GM06990 (cell line): ENCODE results near the gene E2F8.

Experiments used
- DNase-seq: peaks from one replicate; pipeline ENCODE4 v3.0.0-alpha.2; 2011; ENCODE audit not compliant: insufficient read length; ENCODE audit errors: extremely low read depth
- H3K27me3 ChIP-seq: replicated peaks from 2 replicates; pipeline ENCODE4 v1.6.0; 2011; ENCODE audit warnings: low read length; ENCODE audit not compliant: control insufficient read depth, insufficient read depth
- H3K36me3 ChIP-seq: 2 replicates; pipeline ENCODE4 v1.5.1; 2011; ENCODE audit warnings: low read length; ENCODE audit not compliant: control insufficient read depth, insufficient read depth
- H3K4me3 ChIP-seq: replicated peaks from 2 replicates; pipeline ENCODE4 v1.5.1; 2011; ENCODE audit warnings: low read depth, mild to moderate bottlenecking, control low read depth, low read length
- CTCF ChIP-seq: IDR thresholded peaks from 2 replicates; pipeline ENCODE4 v1.5.1; 2011; ENCODE audit warnings: low read length, control low read depth, mild to moderate bottlenecking, inconsistent platforms; ENCODE audit not compliant: insufficient read depth, poor library complexity, severe bottlenecking

The E2F8 gene

GRCh38 chr11:19242179-19242932 is 1.6 kb upstream of the E2F8 start:
- H3K4me3 ChIP-seq: peak overlapping the region; percentile 92
- H3K27me3 ChIP-seq: no peaks in the 10 kb centered on the region
- H3K36me3 ChIP-seq: no peaks in the 10 kb centered on the region; the same call in 1 of the 2 replicates
- no peak for TF ChIP-seq CTCF
- DNase-seq: no peak

- DNase-seq: peak; percentile 75
- no peak for TF ChIP-seq CTCF
- peak overlapping the region; percentile 92 for H3K4me3 ChIP-seq
Observed at GRCh38 chr11:19241260-19242178, 774 bp upstream of the E2F8 start.

GRCh38 chr11:19239039-19239438 is 1.7 kb downstream of the E2F8 start:
- Histone ChIP-seq H3K36me3 (peaks cover 4% of the 10 kb centered on the region), H3K27me3 (no peaks in the 10 kb centered on the region), H3K4me3 (peak overlapping the region; percentile 92)
- TF ChIP-seq CTCF: no peak
- no peak for DNase-seq

More at GRCh38 chr11:19241260-19242178, 774 bp upstream of the E2F8 start:
- H3K27me3 ChIP-seq: no peaks in the 10 kb centered on the region
- H3K36me3 ChIP-seq: peaks cover 3% of the 10 kb centered on the region

- DNase-seq: no peak
- Histone ChIP-seq H3K4me3 (no peak overlapping the region), H3K36me3 (peaks cover 4% of the 10 kb centered on the region), H3K27me3 (no peaks in the 10 kb centered on the region)
- no peak for TF ChIP-seq CTCF
Observed at GRCh38 chr11:19237813-19238212, 2.9 kb downstream of the E2F8 start.

GRCh38 chr11:19237381-19237780 is 3.4 kb downstream of the E2F8 start:
- Histone ChIP-seq H3K27me3 (no peaks in the 10 kb centered on the region), H3K4me3 (no peak overlapping the region), H3K36me3 (peaks cover 4% of the 10 kb centered on the region)
- no peak for TF ChIP-seq CTCF
- no peak for DNase-seq
